PFSK-1 (cell line): ENCODE results near the gene KCNQ5.

Source experiments
- FOXP2 ChIP-seq: optimal IDR thresholded peaks from 2 replicates; pipeline ENCODE3; 2011; ENCODE audit warnings: borderline replicate concordance, control low read depth, inconsistent platforms; ENCODE audit not compliant: insufficient read depth; ENCODE audit errors: extremely low read length, extremely low read depth
- POLR2AphosphoS5 ChIP-seq: IDR thresholded peaks from 2 replicates; pipeline ENCODE4 v1.6.1; 2012; ENCODE audit warnings: low read depth, mild to moderate bottlenecking, control low read depth, low read length, moderate library complexity
- REST ChIP-seq, 2 experiments: IDR thresholded peaks; 2 replicates each; pipeline versions ENCODE4 v1.6.1 to v1.8.0; 2011 to 2012; ENCODE audit warnings: low read depth in 2 of 2, low read length in 2 of 2, control low read depth in 1 of 2, inconsistent platforms in 1 of 2, mild to moderate bottlenecking in 1 of 2, moderate library complexity in 1 of 2; ENCODE audit not compliant: insufficient read depth in 1 of 2
- SIN3A ChIP-seq: IDR thresholded peaks from 2 replicates; pipeline ENCODE4 v1.6.1; 2012; ENCODE audit warnings: mild to moderate bottlenecking, low read length, moderate library complexity, borderline replicate concordance; ENCODE audit not compliant: insufficient read depth
- TAF1 ChIP-seq: IDR thresholded peaks from 2 replicates; pipeline ENCODE4 v1.6.1; 2012; ENCODE audit warnings: low read length, control low read depth, borderline replicate concordance; ENCODE audit not compliant: insufficient read depth

GRCh38 chr6:72757926-72758325, 136.1 kb downstream of the KCNQ5 start:
- TF ChIP-seq REST (IDR thresholded peaks at IDR 0.05; ENCODE audit: insufficient read depth in 1 of 2, low read depth in 2 of 2, low read length in 2 of 2) (no peak), TAF1 (no peak), POLR2AphosphoS5 (no peak), SIN3A (no peak), FOXP2 (no peak)
